Sigmoid colon (tissue), 3 donors: ENCODE measurements around the gene C1QA.

ENCODE experiments used
- POLR2A ChIP-seq, 2 donors: fragments of 450-650 bp; IDR thresholded peaks; one replicate each; pipeline ENCODE4 v1.6.1; 2016; ENCODE audit warnings: antibody characterized with exemption in 2 of 2, mild to moderate bottlenecking in 2 of 2, moderate library complexity in 2 of 2
- TF ChIP-seq, protein P1 (sequence below), 4 experiments: fragments of 450-650 bp in 3 of 4; fragments of 200-600 bp in 1 of 4; IDR thresholded peaks; one replicate each; pipeline ENCODE4 v1.5.1; 2016 to 2019; ENCODE audit warnings: antibody characterized with exemption in 4 of 4, mild to moderate bottlenecking in 3 of 4, moderate library complexity in 2 of 4

DNA sequence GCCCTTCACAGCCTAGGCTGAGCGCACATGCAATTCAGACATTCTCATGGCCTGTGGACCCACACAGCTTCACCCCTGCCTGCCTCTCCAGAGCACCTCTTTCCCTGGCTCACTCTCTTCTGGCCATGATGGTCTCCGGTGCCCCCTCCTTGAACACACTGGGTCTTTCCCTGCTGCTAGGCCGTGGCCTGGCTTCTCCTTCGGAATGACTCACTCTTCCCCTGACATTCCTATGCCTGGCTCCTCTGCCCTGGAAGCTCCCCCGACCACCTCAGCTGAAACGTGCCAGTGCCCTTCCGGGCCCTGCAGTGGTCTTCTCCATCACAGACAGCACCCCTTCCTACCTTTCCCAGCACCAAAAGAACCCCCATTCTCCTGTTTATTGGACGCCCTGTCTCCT, 44.9 kb upstream of the C1QA start:
- TF ChIP-seq, protein P1, sequence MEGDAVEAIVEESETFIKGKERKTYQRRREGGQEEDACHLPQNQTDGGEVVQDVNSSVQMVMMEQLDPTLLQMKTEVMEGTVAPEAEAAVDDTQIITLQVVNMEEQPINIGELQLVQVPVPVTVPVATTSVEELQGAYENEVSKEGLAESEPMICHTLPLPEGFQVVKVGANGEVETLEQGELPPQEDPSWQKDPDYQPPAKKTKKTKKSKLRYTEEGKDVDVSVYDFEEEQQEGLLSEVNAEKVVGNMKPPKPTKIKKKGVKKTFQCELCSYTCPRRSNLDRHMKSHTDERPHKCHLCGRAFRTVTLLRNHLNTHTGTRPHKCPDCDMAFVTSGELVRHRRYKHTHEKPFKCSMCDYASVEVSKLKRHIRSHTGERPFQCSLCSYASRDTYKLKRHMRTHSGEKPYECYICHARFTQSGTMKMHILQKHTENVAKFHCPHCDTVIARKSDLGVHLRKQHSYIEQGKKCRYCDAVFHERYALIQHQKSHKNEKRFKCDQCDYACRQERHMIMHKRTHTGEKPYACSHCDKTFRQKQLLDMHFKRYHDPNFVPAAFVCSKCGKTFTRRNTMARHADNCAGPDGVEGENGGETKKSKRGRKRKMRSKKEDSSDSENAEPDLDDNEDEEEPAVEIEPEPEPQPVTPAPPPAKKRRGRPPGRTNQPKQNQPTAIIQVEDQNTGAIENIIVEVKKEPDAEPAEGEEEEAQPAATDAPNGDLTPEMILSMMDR (IDR thresholded peaks at IDR 0.05): no peak
- no peak for TF ChIP-seq POLR2A (IDR thresholded peaks at IDR 0.05)
